HepG2 (cell line): ENCODE measurements around the gene RTN4.

ENCODE experiments used
- DZIP1 ChIP-seq: sonication (generic); formaldehyde crosslinking; IDR thresholded peaks from 2 replicates; pipeline ENCODE4 v1.5.0; 2020; ENCODE audit warnings: mild to moderate bottlenecking, missing genetic modification reagents
- FIP1L1 ChIP-seq: fragments of 200-400 bp; formaldehyde crosslinking; IDR thresholded peaks from 2 replicates; pipeline ENCODE4 v1.6.1; 2018; ENCODE audit warnings: low read depth, mild to moderate bottlenecking, low read length, moderate library complexity, borderline replicate concordance; ENCODE audit not compliant: insufficient read depth
- HIVEP1 ChIP-seq: sonication (generic); formaldehyde crosslinking; IDR thresholded peaks from 2 replicates; pipeline ENCODE4 v1.4.0; 2020; ENCODE audit warnings: mild to moderate bottlenecking, missing genetic modification reagents
- HMG20A ChIP-seq: IDR thresholded peaks from 2 replicates; pipeline ENCODE4 v1.6.1; 2016; ENCODE audit warnings: borderline replicate concordance
- HMG20B ChIP-seq: conservative IDR thresholded peaks from 2 replicates; pipeline ENCODE4 v1.6.1; 2016; ENCODE audit warnings: missing genetic modification reagents, missing compliant biosample characterization
- HNRNPL ChIP-seq: fragments of 200-400 bp; formaldehyde crosslinking; IDR thresholded peaks from 2 replicates; pipeline ENCODE4 v1.6.1; 2017; ENCODE audit warnings: mild to moderate bottlenecking, low read depth, low read length
- NCOA1 ChIP-seq: sonication (generic); formaldehyde crosslinking; IDR thresholded peaks from 2 replicates; pipeline ENCODE4 v1.9.0; 2021; ENCODE audit warnings: missing genetic modification reagents
- RNF2 ChIP-seq: fragments of 450-650 bp; conservative IDR thresholded peaks from 2 replicates; pipeline ENCODE4 v1.6.1; 2016; ENCODE audit warnings: low read depth
- SIN3A ChIP-seq: IDR thresholded peaks from 2 replicates; pipeline ENCODE4 v1.6.1; 2011; ENCODE audit warnings: low read depth, mild to moderate bottlenecking, control low read depth, low read length, borderline replicate concordance
- ZBTB26 ChIP-seq: IDR thresholded peaks from 2 replicates; pipeline ENCODE4 v1.6.1; 2016; ENCODE audit warnings: missing compliant biosample characterization, missing genetic modification reagents, borderline replicate concordance

GRCh38 chr2:54952978-54953456 is 97.2 kb downstream of the RTN4 start:
- no peak for TF ChIP-seq RNF2
- no peak for TF ChIP-seq DZIP1
- TF ChIP-seq HIVEP1, result no peak
- TF ChIP-seq ZBTB26 (CRISPR knock-in tag), result no peak
- no peak for TF ChIP-seq NCOA1
- no peak for TF ChIP-seq FIP1L1
- no peak for TF ChIP-seq HMG20A (CRISPR knock-in tag)
- no peak for TF ChIP-seq SIN3A
- no peak for TF ChIP-seq HMG20B (CRISPR knock-in tag)
- no peak for TF ChIP-seq HNRNPL
